NCI-H2107 treated with DMSO at 0.1 percent for 48 hours (cell line): ENCODE measurements around the gene ZNF442.
"Not testable (repeated sequence)": the region's sequence is repeated elsewhere in the genome, so short reads cannot be mapped to it uniquely, and the experiment has no call there.

ENCODE experiments used
- DNase-seq: peaks from one replicate; lab custom pipeline; 2025; ENCODE audit not compliant: unreplicated experiment; lab: John Stamatoyannopoulos, UW

ZNF442 gene

DNA sequence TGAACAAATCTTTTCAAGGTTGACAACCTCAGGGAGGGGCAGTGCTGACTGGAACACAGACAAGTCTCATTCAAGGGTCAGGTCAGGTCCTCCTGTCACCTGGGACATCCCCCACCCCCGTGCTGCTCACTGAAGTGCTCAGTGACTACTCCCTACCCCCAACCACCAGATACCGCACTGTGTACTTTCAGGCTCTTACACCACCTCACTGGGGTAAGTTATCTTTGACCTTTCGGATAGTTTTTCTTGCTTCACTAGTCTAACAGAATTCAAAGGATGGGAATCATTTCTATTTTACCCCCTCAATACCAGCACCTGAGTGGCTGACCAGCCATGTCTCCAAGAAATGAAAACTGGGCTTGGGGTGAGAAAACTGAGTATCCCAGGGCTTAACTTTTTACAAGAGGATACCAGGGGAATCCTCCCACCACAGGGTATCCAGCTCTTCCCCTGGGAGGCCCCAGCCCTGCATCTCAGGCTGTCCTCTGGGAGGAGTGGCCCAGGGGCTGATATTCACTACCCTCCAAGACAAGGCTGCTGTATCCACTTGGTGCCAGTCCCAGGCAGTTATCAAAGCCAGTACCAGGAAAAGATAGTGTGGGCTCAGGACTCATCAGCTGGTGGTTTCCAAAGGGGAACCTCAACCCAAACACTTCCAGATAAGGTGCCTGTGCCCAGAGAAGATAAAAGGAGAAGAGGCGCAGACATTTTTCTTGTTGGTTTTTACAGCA lies 34.1 kb downstream of the ZNF442 start:
- no peak for DNase-seq

DNA sequence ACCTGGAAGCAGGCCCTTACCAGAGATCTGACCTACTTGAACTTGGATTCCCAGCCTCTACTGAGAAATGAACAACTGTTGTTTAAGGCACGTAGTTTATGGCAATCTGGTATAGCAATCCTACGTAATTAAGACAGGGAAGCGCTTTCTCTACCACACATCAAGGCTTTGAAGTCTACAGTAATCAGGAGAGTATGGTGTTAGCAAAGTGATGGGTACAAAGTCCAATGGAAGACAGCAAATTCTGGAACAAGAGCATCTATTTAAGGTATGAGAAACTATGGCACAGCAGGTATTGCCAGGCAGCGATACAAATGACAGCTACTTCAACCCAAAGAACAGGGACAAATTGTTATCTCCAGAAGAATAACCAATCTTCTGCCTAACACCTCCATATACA lies 35.1 kb downstream of the ZNF442 start:
- no peak for DNase-seq

DNA sequence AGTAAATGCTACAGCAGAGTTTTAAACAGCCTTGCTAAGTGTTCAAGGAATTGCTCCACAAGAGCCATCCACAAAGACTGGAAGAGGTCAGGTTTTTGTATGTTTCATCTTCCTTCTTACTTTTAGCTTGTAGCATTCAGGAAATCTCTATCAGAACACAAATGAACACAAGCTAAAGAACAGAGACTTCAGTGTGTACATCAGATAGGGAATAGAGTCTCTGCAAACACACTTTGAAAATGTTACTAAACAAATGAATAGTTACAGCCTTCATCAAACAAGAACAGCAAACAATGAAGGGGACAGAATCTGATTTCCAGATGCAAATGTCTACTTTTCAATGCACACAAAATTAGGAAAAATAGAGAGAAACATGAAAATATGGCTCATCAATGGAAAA lies 39.8 kb downstream of the ZNF442 start:
- DNase-seq: no peak

GRCh38 chr19:12318782-12319413 lies 46.6 kb downstream of the ZNF442 start:
- DNase-seq: no peak

DNA sequence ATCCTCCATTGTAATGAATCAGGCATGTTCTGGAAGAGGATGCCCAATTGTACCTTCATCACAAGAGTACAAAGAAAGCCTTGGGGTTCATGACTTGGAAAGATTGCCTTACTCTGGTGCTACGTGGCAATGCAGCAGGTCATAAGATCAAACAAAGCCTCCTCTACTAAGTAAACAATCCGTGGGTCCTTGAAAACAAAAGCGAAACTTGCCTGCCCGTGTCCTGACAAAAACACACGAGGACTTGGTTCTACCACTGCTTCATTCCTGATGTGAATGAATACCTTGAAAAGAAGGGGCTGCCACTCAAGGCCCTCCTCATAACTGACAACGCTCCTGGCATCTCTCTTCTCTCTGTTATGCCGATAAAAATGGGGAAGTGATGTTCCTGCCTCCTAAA lies 50.9 kb downstream of the ZNF442 start:
- no peak for DNase-seq

DNA sequence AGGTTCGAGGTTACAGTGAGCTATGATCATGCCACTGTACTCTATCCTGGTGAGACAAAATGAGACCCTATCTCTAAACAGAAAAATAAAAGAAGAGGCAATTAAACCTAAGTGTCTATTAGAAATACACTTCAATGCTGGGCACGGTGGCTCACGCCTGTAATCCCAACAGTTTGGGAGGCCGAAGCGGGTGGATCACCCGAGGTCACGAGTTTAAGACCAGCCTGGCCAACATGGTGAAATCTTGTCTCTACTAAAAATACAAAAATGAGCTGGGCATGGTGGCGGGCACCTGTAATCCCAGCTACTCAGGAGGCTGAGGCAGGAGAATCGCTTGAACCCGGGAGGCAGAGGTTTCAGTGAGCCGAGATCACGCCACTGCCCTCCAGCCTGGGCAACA lies 56.6 kb downstream of the ZNF442 start:
- not testable (repeated sequence) for DNase-seq
